H7 (cell line): Measurements from ENCODE around the gene AURKB. TPM values are rescaled to one million over a fixed set of nuclear protein-coding genes. Genes with fewer than 3 reads are reported as not detected.
A peak's percentile ranks its signal among the peaks of the same experiment; 100 is the strongest.

Source experiments
- DNase-seq: peaks from one replicate; pipeline ENCODE4 v3.0.0; 2012
- H3K27me3 ChIP-seq: 2 replicates; pipeline ENCODE4 v1.6.0; 2011; ENCODE audit warnings: mild to moderate bottlenecking, low read length; ENCODE audit not compliant: control insufficient read depth, insufficient read depth
- H3K36me3 ChIP-seq: replicated peaks from 2 replicates; pipeline ENCODE4 v1.5.1; 2011; ENCODE audit warnings: low read length; ENCODE audit not compliant: control insufficient read depth, insufficient read depth
- H3K4me3 ChIP-seq: 2 replicates; pipeline ENCODE4 v1.5.1; 2011; ENCODE audit warnings: low read depth, mild to moderate bottlenecking, control low read depth, low read length, moderate library complexity; ENCODE audit not compliant: insufficient read depth
- total RNA-seq: library from RNA; depleted of rRNA; stranded (reverse); fragments of >200 nt; shearing (Covaris generic); gene quantifications from 2 replicates; pipeline ENCODE4 v1.2.3, GENCODE V29; 2014

AURKB gene
- total RNA-seq, 1 experiment from 2014 or later, result 209 TPM

- H3K36me3 ChIP-seq, result peaks cover 10% of the 10 kb centered on the region
- DNase-seq, result peak; percentile 92
- H3K4me3 ChIP-seq, result peak overlapping the region; percentile 85
- no peaks in the 10 kb centered on the region for H3K27me3 ChIP-seq
These were observed 47.1 kb downstream of the AURKB start for GRCh38 chr17:8162997-8163977.

DNA sequence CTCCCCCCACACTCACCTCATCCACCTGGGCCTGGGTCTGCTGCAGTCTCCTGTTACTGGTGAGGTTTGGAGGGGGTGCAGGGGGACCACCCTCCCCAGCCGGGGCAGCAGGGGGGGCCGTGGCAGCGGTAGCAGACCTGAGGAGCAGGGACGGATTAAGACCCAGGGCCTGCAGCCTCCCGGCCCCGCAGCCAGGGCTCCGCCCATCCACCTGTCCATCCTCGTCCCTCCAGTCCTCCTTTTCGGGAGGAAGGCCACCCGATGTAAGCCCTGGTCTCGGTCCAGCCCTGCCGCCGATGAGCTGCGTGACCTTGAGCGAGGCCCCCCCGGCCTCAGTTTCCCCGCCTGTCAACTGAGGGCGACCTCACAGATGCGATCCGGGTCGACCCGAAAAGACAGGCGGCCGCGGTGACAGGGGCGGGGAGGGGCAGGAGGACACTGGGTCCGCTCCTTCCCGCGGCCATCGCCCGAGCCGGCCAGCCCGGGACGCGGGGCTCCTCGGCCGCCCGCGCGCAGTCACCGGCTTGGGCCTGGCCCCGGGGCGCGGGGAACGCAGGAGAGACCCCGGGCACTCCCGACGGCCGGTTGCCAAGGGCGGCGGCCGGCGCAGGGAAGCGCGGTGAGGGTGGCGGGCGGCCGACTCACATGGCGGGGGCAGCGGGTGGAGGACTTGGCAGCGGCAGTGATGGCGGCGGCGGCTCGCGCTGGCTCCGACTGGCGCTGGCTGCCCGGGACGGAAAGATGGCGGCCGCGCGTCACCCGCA is 48.0 kb downstream of the AURKB start, which contains the start of gene VAMP2:
Gene VAMP2, minus strand, starts transcription at position 716 of the 764 bp plus-strand sequence. Its CDS starts 69 bp downstream, at position 647.
- Histone ChIP-seq H3K36me3 (peaks cover 10% of the 10 kb centered on the region), H3K27me3 (no peaks in the 10 kb centered on the region), H3K4me3 (peak within 1 kb of the TSS; percentile 85)
- peak; percentile 83 for DNase-seq

DNA sequence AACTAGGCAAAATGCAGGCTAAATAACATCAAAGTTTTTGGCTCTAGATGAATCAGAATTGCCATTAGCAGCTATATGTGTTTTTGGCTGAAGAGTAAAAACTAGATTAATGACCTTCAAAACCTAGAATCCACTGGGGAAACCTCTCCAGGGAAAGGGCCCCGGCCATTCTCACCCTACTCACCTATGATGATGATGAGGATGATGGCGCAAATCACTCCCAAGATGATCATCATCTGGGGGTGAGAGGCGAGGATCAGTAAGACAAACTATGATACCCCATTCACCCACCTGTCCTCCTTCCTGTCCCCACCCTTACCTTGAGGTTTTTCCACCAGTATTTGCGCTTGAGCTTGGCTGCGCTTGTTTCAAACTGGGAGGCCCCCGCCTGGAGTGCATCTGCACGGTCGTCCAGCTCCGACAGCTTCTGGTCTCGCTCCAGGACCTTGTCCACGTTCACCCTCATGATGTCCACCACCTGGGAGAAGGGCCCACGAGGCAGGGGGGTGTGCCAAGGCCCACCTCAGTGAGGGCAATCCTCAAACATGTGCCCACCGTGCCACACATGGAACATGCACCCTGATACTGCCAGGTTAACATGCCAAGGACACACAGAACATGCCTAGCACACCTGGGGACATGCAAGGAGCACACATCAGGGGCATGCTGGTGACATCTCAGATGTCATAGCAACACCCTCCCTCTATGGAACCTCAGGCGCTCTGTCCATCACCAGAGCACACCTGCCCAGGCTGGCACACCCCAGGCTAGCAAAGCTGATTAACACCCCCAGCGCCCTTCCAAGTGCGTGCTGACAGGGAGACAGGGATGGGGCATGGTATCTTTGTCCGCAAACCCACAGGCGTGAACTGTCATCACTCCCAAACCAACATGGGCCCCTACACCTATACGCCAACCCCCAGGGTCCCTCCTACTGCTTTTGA is 48.8 kb downstream of the AURKB start:
- no peak for DNase-seq
- Histone ChIP-seq H3K36me3 (peaks cover 10% of the 10 kb centered on the region), H3K4me3 (peak overlapping the region; percentile 85), H3K27me3 (no peaks in the 10 kb centered on the region)

- no peak overlapping the region for H3K4me3 ChIP-seq
- H3K27me3 ChIP-seq, result no peaks in the 10 kb centered on the region
- peaks cover 10% of the 10 kb centered on the region for H3K36me3 ChIP-seq
- DNase-seq, result no peak
These were observed 49.6 kb downstream of the AURKB start for GRCh38 chr17:8160741-8161221.

GRCh38 chr17:8160224-8160577 is 50.2 kb downstream of the AURKB start:
- peaks cover 10% of the 10 kb centered on the region for H3K36me3 ChIP-seq
- no peak overlapping the region for H3K4me3 ChIP-seq
- peak; percentile 21 for DNase-seq
- no peaks in the 10 kb centered on the region for H3K27me3 ChIP-seq

- Histone ChIP-seq H3K27me3 (no peaks in the 10 kb centered on the region), H3K36me3 (peaks cover 10% of the 10 kb centered on the region), H3K4me3 (no peak overlapping the region)
- DNase-seq, result peak; percentile 11
These were observed 50.7 kb downstream of the AURKB start for GRCh38 chr17:8159459-8160223.

DNA sequence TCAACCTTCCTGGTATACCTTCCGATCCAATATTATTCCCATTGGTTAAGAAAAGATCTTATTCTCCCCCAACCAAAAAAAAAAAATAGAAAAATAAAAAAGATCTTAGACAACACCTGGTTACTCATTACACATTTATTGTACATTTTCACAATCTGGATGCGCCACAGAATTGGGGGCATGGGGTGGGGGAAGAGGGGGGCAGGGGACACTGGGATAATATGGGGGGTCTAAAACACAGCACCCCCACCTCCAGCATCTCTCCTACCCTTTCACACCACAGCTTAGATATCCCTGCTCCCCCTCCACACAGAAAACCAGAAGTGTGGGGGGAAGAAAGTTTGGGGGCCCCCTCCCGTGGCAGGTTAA is 51.4 kb downstream of the AURKB start:
- H3K4me3 ChIP-seq, result no peak overlapping the region
- peak; percentile 33 for DNase-seq
- peaks cover 10% of the 10 kb centered on the region for H3K36me3 ChIP-seq
- H3K27me3 ChIP-seq, result no peaks in the 10 kb centered on the region

DNA sequence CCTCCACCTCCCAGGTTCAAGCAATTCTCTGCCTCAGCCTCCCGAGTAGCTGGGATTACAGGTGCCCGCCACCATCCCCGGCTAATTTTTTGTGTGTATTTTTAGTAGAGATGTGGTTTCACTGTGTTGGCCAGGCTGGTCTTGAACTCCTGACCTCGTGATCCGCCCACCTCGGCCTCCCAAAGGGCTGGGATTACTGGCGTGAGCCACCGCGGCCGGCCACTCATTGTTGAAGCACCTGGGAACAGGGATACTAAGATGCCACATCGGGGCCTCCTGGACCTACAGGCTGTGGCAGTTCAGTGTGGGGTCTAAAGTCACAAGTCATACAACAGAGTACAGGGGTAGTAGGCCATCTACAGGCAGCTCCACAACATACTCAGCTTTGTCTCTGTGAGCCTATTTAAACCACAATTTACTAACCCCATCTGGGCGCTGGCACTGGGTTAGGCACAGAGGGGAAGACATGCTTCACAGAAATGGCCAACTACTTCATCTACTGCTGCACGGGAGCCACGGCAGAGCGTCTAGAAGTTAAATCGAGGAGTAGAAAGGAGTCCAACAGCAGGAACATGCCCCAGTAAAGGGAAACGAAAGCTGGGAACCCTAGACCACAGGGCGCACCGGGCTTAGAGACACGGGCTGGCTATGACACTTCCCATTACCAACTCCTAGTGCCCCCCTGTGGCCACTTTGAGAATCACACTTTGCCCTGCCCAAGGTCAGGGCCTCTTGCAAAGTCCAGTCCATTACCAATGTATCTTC is 51.9 kb downstream of the AURKB start:
- Histone ChIP-seq H3K27me3 (no peaks in the 10 kb centered on the region), H3K36me3 (peaks cover 10% of the 10 kb centered on the region), H3K4me3 (no peak overlapping the region)
- DNase-seq, result peak; percentile 92

- DNase-seq, result peak; percentile 99
- H3K36me3 ChIP-seq, result peaks cover 10% of the 10 kb centered on the region
- no peaks in the 10 kb centered on the region for H3K27me3 ChIP-seq
- peak overlapping the region; percentile 68 for H3K4me3 ChIP-seq
These were observed 54.0 kb downstream of the AURKB start for GRCh38 chr17:8156246-8156992.

DNA sequence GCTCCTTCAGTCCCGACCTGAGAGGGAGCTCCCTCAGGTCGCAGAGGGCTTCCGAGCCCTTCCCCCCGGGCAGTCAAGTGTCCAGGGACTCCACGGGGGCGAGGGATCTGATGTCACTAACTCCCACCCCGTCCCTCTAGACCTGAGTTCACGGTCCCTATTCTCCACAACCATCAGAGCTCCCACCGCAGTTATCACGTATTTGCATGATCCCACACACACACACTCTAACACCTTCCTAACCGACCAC is 54.5 kb downstream of the AURKB start:
- Histone ChIP-seq H3K4me3 (peak overlapping the region; percentile 64), H3K36me3 (peaks cover 6% of the 10 kb centered on the region), H3K27me3 (no peaks in the 10 kb centered on the region)
- no peak for DNase-seq

DNA sequence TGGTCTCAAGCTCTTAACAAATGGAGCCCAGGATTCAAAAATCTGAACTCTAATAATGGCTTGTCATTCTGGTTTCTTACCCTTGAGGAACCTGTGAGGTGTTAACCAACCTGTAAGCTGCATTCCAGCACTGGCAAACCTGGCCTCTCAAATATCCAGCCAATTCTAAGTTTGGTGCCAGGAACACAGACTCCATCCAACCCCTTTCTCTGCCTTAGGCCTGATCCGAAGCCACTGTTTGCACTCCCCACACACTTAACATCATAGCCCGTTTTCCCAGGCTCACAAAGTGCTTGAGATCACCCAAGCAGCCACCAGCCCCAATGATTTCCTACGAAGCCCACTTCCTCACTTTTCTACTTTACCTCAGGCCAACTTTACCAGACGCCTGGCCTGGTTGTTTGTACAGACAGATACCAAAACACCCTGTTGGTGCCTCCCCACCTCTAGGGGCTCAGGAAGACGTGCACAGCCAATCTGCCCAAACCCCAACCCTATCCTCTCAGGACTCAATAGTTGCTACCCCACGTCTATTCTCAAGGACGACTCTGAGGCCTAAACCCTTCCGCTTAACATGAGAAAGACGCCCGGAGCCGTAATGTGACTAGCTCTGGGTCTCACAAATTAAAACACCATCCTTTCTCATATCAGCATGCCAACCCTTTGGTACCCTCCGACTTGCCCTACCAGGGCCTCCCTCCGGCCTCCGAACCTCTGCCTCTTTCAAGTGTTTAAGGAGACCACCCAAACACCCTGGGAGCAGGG is 55.0 kb downstream of the AURKB start:
- no peak for DNase-seq
- Histone ChIP-seq H3K4me3 (peak overlapping the region; percentile 64), H3K27me3 (no peaks in the 10 kb centered on the region), H3K36me3 (peaks cover 4% of the 10 kb centered on the region)
